ENCODE measurements around the gene PDE8A.

The PDE8A gene

DNA sequence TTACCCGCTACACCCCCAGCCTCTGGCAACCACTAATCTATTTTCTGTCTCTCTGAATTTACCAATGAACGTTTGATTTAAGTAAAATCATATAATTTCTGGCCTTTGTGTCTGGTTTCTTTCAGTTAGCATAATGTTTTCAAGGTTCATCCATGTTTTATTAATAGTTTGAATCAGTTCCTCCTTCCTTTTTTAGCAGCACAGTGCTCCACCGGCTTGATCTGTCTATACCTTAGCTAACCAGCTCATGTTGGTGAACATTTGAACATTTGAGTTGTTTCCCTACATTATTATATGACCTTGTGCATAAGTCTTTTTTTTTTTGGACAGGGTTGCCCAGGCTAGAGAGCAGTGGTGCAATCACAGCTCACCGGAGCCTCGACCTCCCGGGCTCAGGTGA lies 33.3 kb downstream of the PDE8A start:
- intact Hi-C loops (cut with DNase I; ENCODE audit: low total_unique reads) = no loop called here

DNA sequence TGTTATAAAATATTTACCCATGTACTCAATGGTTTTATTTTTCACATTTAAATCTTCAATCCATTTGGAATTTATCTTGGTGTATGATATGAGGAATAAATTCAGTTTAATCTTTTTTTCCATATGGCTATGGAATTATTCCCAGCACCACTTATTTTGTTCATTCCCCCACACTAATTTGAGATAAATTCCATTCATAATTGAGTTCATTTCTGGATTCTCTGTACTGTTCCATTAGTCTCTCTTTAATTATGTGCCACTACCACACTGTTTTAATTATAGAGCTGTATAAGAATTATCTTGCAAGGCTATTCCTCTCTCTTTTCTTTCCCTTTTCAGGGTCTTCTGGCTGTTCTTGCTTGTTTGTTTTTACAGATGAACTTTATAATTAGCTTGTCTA lies 34.6 kb downstream of the PDE8A start:
- Histone ChIP-seq H3K27me3 (no peaks in the 10 kb centered on the region), H3K4me1 (peaks cover 0 to 28% (median 1%) of the 10 kb centered on the region in 4 donors), H3K9me3 (no peaks in the 10 kb centered on the region), H3K27ac (no peak overlapping the region), H3K36me3 (no peaks in the 10 kb centered on the region), H3K4me3 (no peak overlapping the region)
- intact Hi-C loops (cut with DNase I; ENCODE audit: low total_unique reads) = no loop called here
- no peak for DNase-seq
- TF ChIP-seq, protein P1, sequence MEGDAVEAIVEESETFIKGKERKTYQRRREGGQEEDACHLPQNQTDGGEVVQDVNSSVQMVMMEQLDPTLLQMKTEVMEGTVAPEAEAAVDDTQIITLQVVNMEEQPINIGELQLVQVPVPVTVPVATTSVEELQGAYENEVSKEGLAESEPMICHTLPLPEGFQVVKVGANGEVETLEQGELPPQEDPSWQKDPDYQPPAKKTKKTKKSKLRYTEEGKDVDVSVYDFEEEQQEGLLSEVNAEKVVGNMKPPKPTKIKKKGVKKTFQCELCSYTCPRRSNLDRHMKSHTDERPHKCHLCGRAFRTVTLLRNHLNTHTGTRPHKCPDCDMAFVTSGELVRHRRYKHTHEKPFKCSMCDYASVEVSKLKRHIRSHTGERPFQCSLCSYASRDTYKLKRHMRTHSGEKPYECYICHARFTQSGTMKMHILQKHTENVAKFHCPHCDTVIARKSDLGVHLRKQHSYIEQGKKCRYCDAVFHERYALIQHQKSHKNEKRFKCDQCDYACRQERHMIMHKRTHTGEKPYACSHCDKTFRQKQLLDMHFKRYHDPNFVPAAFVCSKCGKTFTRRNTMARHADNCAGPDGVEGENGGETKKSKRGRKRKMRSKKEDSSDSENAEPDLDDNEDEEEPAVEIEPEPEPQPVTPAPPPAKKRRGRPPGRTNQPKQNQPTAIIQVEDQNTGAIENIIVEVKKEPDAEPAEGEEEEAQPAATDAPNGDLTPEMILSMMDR (IDR thresholded peaks at IDR 0.05) = no peak

More for the DNA sequence above, 33.3 kb downstream of the PDE8A start:
- Histone ChIP-seq H3K9me3 (no peaks in the 10 kb centered on the region), H3K27me3 (no peaks in the 10 kb centered on the region), H3K27ac (no peak overlapping the region), H3K4me3 (no peak overlapping the region), H3K36me3 (no peaks in the 10 kb centered on the region), H3K4me1 (peaks cover 0 to 36% (median 14%) of the 10 kb centered on the region in 4 donors)
- no peak for DNase-seq
- TF ChIP-seq, protein P1 (IDR thresholded peaks at IDR 0.05) = no peak

DNA sequence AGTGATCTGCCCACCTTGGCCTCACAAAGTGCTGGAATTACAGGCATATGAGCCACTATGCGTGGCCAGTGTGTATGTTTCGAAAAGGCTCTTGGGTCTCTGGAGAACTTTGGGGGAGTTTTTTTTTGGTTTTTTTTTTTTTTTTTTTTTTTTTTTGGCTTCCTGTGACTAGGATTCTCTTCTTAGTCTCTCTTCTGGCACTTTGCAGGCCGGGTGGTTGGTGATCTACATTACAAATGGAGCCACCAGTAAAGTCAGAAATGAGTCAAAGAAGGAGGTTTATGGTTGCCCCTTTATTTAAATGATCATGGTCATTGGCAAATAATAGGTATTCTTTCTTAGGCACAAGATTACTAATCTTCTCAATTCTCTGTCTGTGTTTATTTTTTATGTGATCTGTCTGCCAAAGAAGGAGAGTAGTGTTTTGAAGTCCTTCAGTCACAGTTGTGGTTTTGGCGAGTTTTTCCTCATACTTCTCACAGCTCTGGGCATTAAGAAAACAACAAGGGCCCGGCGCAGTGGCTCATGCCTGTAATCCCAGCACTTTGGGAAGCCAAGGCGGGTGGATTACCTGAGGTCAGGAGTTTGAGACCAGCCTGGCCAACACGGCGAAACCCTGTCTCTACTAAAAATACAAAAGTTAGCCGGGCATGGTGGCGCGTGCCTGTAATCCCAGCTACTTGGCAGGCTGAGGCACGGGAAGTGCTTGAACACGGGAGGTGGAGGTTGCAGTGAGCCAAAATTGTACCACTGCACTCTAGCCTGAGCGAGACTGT lies 38.3 kb downstream of the PDE8A start:
- H3K9me3 ChIP-seq = no peaks in the 10 kb centered on the region
- H3K27ac ChIP-seq = no peak overlapping the region
- TF ChIP-seq, protein P1 (IDR thresholded peaks at IDR 0.05) = no peak
- peaks cover 0 to 25% (median 8%) of the 10 kb centered on the region in 4 donors for H3K4me1 ChIP-seq
- H3K27me3 ChIP-seq = no peaks in the 10 kb centered on the region
- intact Hi-C loops (cut with DNase I; ENCODE audit: low total_unique reads) = no loop called here
- DNase-seq = no peak
- no peaks in the 10 kb centered on the region for H3K36me3 ChIP-seq
- no peak overlapping the region for H3K4me3 ChIP-seq

DNA sequence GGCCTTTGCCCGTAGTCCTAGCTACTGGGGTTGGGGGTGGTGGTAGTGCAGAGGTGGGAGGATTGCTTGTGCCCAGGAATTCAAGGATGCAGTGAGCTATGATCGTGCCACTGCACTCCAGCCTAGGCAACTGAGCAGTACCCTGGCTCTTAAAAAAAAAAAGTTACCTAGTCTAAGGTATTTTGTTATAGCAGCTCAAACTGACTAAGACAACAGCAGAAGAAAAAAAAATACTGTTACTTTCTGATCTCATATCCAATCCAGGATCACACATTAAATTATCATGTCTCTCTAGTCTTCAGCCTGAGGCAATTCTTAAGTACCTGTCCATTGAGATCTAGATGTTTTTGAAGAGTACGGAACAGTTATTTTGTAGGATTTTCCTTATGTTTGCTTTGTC lies 39.8 kb downstream of the PDE8A start:
- no peak for DNase-seq
- Histone ChIP-seq H3K27me3 (no peaks in the 10 kb centered on the region), H3K4me1 (peaks cover 0 to 37% (median 19%) of the 10 kb centered on the region in 4 donors), H3K27ac (no peak overlapping the region), H3K4me3 (no peak overlapping the region), H3K9me3 (no peaks in the 10 kb centered on the region), H3K36me3 (no peaks in the 10 kb centered on the region)
- TF ChIP-seq, protein P1 (IDR thresholded peaks at IDR 0.05) = no peak
- intact Hi-C loops (cut with DNase I; ENCODE audit: low total_unique reads) = no loop called here

DNA sequence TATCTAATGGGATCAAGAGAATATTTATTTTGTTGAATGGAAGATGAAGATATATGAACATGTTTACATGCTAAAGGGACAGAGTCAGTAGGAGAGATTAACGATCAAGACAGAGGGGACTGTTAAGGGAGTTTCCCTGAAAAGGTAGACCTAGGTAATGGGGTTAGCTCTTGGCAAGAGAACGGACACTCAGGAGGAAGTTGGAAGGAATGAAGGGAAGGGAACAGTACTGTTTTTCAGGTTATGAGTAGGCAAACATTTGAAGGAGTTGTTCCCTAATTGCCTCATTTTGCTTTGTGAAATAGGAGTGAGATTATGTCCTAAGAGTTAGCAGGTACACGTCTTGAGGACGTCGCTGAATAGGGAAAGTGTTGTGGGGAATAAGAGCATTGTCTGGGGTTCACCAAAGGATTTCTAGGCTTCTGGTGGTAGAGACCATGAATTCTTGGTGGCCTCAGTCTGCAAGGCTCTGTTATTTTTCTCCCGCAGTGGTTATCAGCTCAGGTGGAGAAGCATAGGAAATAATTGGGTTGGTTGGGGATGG lies 41.3 kb downstream of the PDE8A start:
- no peak for DNase-seq
- TF ChIP-seq, protein P1 (IDR thresholded peaks at IDR 0.05) = no peak
- Histone ChIP-seq H3K9me3 (no peaks in the 10 kb centered on the region), H3K4me1 (peaks cover 0 to 49% (median 32%) of the 10 kb centered on the region in 4 donors), H3K36me3 (no peaks in the 10 kb centered on the region), H3K27ac (no peak overlapping the region), H3K4me3 (no peak overlapping the region), H3K27me3 (no peaks in the 10 kb centered on the region)
- intact Hi-C loops (cut with DNase I; ENCODE audit: low total_unique reads) = no loop called here

All from tibial artery (tissue), 4 donors.